DOHH2 (cell line): ENCODE results near the gene UBXN11.

ENCODE experiments used
- H3F3A ChIP-seq: fragments of 200-600 bp; sonication (generic), shearing (Covaris generic); 2 replicates; pipeline ENCODE4 v1.6.0; 2016; ENCODE audit warnings: antibody characterized with exemption, mild to moderate bottlenecking; ENCODE audit not compliant: control insufficient read depth, insufficient read depth
- H3K27ac ChIP-seq: fragments of 200-600 bp; sonication (generic); 2 replicates; pipeline ENCODE4 v1.5.1; 2014; ENCODE audit warnings: low read depth, mild to moderate bottlenecking, low read length, moderate library complexity
- H3K27me3 ChIP-seq: fragments of 200-600 bp; sonication (generic); 2 replicates; pipeline ENCODE4 v1.6.1; 2014; ENCODE audit warnings: mild to moderate bottlenecking, low read length, mixed read lengths; ENCODE audit not compliant: control insufficient read depth
- H3K36me3 ChIP-seq: fragments of 200-600 bp; sonication (generic); 2 replicates; pipeline ENCODE4 v1.6.1; 2014; ENCODE audit warnings: mild to moderate bottlenecking, low read length, moderate library complexity, mixed read lengths; ENCODE audit not compliant: control insufficient read depth
- H3K4me1 ChIP-seq: fragments of 200-600 bp; sonication (generic); 2 replicates; pipeline ENCODE4 v1.6.1; 2014; ENCODE audit warnings: mild to moderate bottlenecking, low read length, mixed read lengths; ENCODE audit not compliant: control insufficient read depth
- H3K4me2 ChIP-seq: fragments of 200-600 bp; sonication (generic); 2 replicates; pipeline ENCODE4 v1.6.0; 2014; ENCODE audit warnings: mild to moderate bottlenecking, low read length, moderate library complexity
- H3K4me3 ChIP-seq: fragments of 200-600 bp; sonication (generic); 2 replicates; pipeline ENCODE4 v1.5.1; 2014; ENCODE audit warnings: mild to moderate bottlenecking, low read length, mixed read lengths
- H3K79me2 ChIP-seq: fragments of 200-600 bp; sonication (generic); 2 replicates; pipeline ENCODE4 v1.6.1; 2014; ENCODE audit warnings: mild to moderate bottlenecking, low read length, mixed read lengths; ENCODE audit not compliant: control insufficient read depth
- H3K9me2 ChIP-seq: fragments of 200-600 bp; sonication (generic); replicated peaks from 2 replicates; pipeline ENCODE4 v1.6.1; 2014; ENCODE audit warnings: mild to moderate bottlenecking, low read length, mixed read lengths; ENCODE audit not compliant: control insufficient read depth
- H3K9me3 ChIP-seq: fragments of 200-600 bp; sonication (generic); 2 replicates; pipeline ENCODE4 v1.6.1; 2014; ENCODE audit warnings: antibody characterized with exemption, low read length, mixed read lengths; ENCODE audit not compliant: control insufficient read depth, insufficient read depth
- H4K20me1 ChIP-seq: fragments of 200-600 bp; sonication (generic); 2 replicates; pipeline ENCODE4 v1.6.0; 2014; ENCODE audit warnings: low read depth, mild to moderate bottlenecking, antibody characterized with exemption, low read length, moderate library complexity; ENCODE audit not compliant: control insufficient read depth, insufficient read depth
- EZH2phosphoT487 ChIP-seq: fragments of 200-600 bp; sonication (generic); IDR thresholded peaks from 2 replicates; pipeline ENCODE4 v1.6.1; 2017; ENCODE audit warnings: borderline replicate concordance, mild to moderate bottlenecking, antibody characterized with exemption, low read length, moderate library complexity, mixed read lengths
- TF ChIP-seq, protein P1 (sequence below): fragments of 200-600 bp; sonication (generic); IDR thresholded peaks from one replicate; pipeline ENCODE4 v1.5.1; 2014; ENCODE audit warnings: antibody characterized with exemption, mild to moderate bottlenecking, low read depth, low read length; ENCODE audit not compliant: poor library complexity, severe bottlenecking

The UBXN11 gene

GRCh38 chr1:26345718-26346117 lies 39.3 kb upstream of the UBXN11 start:
- no peak overlapping the region for H3K4me3 ChIP-seq
- no peaks in the 10 kb centered on the region for H4K20me1 ChIP-seq
- no peaks in the 10 kb centered on the region for H3K36me3 ChIP-seq
- TF ChIP-seq, protein P1, sequence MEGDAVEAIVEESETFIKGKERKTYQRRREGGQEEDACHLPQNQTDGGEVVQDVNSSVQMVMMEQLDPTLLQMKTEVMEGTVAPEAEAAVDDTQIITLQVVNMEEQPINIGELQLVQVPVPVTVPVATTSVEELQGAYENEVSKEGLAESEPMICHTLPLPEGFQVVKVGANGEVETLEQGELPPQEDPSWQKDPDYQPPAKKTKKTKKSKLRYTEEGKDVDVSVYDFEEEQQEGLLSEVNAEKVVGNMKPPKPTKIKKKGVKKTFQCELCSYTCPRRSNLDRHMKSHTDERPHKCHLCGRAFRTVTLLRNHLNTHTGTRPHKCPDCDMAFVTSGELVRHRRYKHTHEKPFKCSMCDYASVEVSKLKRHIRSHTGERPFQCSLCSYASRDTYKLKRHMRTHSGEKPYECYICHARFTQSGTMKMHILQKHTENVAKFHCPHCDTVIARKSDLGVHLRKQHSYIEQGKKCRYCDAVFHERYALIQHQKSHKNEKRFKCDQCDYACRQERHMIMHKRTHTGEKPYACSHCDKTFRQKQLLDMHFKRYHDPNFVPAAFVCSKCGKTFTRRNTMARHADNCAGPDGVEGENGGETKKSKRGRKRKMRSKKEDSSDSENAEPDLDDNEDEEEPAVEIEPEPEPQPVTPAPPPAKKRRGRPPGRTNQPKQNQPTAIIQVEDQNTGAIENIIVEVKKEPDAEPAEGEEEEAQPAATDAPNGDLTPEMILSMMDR = no peak
- TF ChIP-seq EZH2phosphoT487 = no peak
- H3K27me3 ChIP-seq = peaks cover 6% of the 10 kb centered on the region
- H3K4me1 ChIP-seq = no peaks in the 10 kb centered on the region
- H3K9me2 ChIP-seq = no peaks in the 10 kb centered on the region
- H3F3A ChIP-seq = no peaks in the 10 kb centered on the region
- H3K79me2 ChIP-seq = no peaks in the 10 kb centered on the region
- no peaks in the 10 kb centered on the region for H3K9me3 ChIP-seq
- no peak overlapping the region for H3K4me2 ChIP-seq
- no peak overlapping the region for H3K27ac ChIP-seq

DNA sequence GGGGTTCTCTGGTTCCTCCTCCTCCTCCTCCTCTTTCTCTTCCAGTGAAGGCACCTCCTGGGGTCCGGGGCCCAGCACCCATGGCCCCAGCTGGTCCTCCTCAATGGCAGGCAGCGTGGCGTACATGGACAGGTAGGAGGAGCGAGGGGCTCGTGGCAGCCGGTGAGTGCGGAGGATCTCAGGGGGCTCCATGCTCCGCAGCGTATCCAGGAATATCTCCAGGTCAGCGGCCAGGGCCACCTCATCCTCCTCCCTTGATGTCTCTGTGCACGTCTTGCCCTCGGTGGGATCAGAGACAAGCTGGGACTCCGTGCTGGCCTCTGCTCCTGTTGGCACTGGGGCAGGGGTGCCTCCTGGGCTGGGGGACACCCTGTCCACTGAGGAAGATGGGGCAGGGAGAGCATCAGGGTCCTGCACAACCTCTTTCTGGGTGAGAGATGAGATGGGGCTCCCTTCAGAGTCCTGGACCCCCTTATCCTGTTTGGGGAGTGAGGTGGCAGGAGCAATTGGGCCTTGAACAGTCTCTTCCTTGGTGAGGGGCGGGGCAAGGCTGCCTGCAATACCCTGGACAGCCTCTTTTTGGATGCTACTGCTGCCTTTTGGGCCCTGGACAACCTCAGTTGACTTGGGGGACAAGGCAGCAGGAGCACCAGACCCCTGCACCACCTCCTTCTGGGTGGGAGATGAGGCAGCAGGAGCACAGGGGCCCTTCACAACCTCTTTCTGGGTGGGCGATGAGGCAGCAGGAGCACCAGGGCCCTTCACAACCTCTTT lies 37.9 kb upstream of the UBXN11 start:
- Histone ChIP-seq H3K9me3 (no peaks in the 10 kb centered on the region), H3K4me2 (no peak overlapping the region), H3K27ac (no peak overlapping the region), H3F3A (no peaks in the 10 kb centered on the region), H4K20me1 (no peaks in the 10 kb centered on the region), H3K4me1 (no peaks in the 10 kb centered on the region), H3K36me3 (no peaks in the 10 kb centered on the region), H3K27me3 (peaks cover 10% of the 10 kb centered on the region), H3K9me2 (no peaks in the 10 kb centered on the region), H3K79me2 (no peaks in the 10 kb centered on the region), H3K4me3 (no peak overlapping the region)
- no peak for TF ChIP-seq EZH2phosphoT487
- TF ChIP-seq, protein P1 = no peak

GRCh38 chr1:26340047-26340481 lies 33.6 kb upstream of the UBXN11 start:
- H3K27ac ChIP-seq = no peak overlapping the region
- no peaks in the 10 kb centered on the region for H3K79me2 ChIP-seq
- no peak overlapping the region for H3K4me3 ChIP-seq
- H3K36me3 ChIP-seq = no peaks in the 10 kb centered on the region
- TF ChIP-seq, protein P1 = no peak
- no peak for TF ChIP-seq EZH2phosphoT487
- H3K4me2 ChIP-seq = no peak overlapping the region
- no peaks in the 10 kb centered on the region for H3K9me3 ChIP-seq
- no peaks in the 10 kb centered on the region for H4K20me1 ChIP-seq
- H3F3A ChIP-seq = peaks cover 7% of the 10 kb centered on the region; the same call in 1 of the 2 replicates
- peaks cover 27% of the 10 kb centered on the region for H3K27me3 ChIP-seq
- H3K9me2 ChIP-seq = no peaks in the 10 kb centered on the region
- H3K4me1 ChIP-seq = peaks cover 21% of the 10 kb centered on the region
